Heart right ventricle (tissue), 16 donors: ENCODE data around the gene MISP3. TPM values are rescaled to one million over a fixed set of nuclear protein-coding genes. Genes with fewer than 3 reads are reported as not detected.
A peak's percentile ranks its signal among the peaks of the same experiment; 100 is the strongest.
"Not testable (repeated sequence)": the region's sequence is repeated elsewhere in the genome, so short reads cannot be mapped to it uniquely, and the experiment has no call there.

Experiments used
- ATAC-seq, 8 donors: fragments of 200-7000 bp; cut with Tn5 transposase; one replicate each; pipeline ENCODE4 v1.9.1; 2020; ENCODE audit warnings: mild to moderate bottlenecking in 8 of 8, moderate library complexity in 8 of 8, moderate number of reproducible peaks in 1 of 8
- DNase-seq, 2 donors: peaks; one replicate each; pipeline ENCODE4 v3.0.0-alpha.2; 2020
- H3K27ac ChIP-seq, 10 donors: fragments of 200-600 bp; sonication (generic) in 2 of 10; one replicate each; pipeline versions ENCODE4 v1.5.0 to v1.8.0; 2020 to 2022; ENCODE audit warnings: mild to moderate bottlenecking in 3 of 10
- H3K27me3 ChIP-seq, 7 donors: fragments of 200-600 bp; one replicate each; pipeline ENCODE4 v1.8.0; 2021 to 2022; ENCODE audit warnings: mild to moderate bottlenecking in 2 of 7
- H3K36me3 ChIP-seq, 9 donors: fragments of 200-600 bp; sonication (generic) in 1 of 9; one replicate each; pipeline versions ENCODE4 v1.5.0 to v1.8.0; 2020 to 2022; ENCODE audit warnings: mild to moderate bottlenecking in 2 of 9
- H3K4me1 ChIP-seq, 9 donors: fragments of 200-600 bp; sonication (generic) in 1 of 9; one replicate each; pipeline versions ENCODE4 v1.5.0 to v1.8.0; 2020 to 2022; ENCODE audit warnings: mild to moderate bottlenecking in 4 of 9
- H3K4me3 ChIP-seq, 10 donors: fragments of 200-600 bp; sonication (generic) in 2 of 10; one replicate each; pipeline versions ENCODE4 v1.5.0 to v1.8.0; 2020 to 2022; ENCODE audit warnings: mild to moderate bottlenecking in 7 of 10, moderate library complexity in 2 of 10
- H3K9me3 ChIP-seq, 11 donors: fragments of 200-600 bp in 10 of 11; sonication (generic) in 2 of 11; one replicate each; pipeline versions ENCODE4 v1.5.0 to v1.8.0; 2013 to 2022; ENCODE audit warnings: mild to moderate bottlenecking in 2 of 11, control low read depth in 1 of 11, moderate library complexity in 1 of 11
- CTCF ChIP-seq, 9 donors: fragments of 200-600 bp; sonication (generic) in 2 of 9; IDR thresholded peaks; one replicate each; pipeline versions ENCODE4 v1.5.0 to v1.8.0; 2021 to 2022; ENCODE audit warnings: antibody characterized with exemption in 9 of 9, mild to moderate bottlenecking in 5 of 9, moderate library complexity in 1 of 9
- WGBS, 2 donors: extraction: QIAGEN DNeasy Blood & Tissue Kit; methylation state at CpG; one replicate each; pipeline ENCODE4 v1.1.7; 2013; ENCODE audit warnings: inconsistent platforms in 1 of 2; 5-methylcytosine and 5-hydroxymethylcytosine counted together
- intact Hi-C, 10 donors: fragments of 100-400 bp; cut with DNase I; formaldehyde crosslinking; loops; one replicate each; pipeline versions ENCODE4 v1.11.1 to v1.14.2; 2022
- polyA plus RNA-seq, 2 donors: library from polyadenylated mRNA; stranded (reverse); fragments of 200-250 nt; gene quantifications; one replicate each; pipeline ENCODE4 v1.2.3, GENCODE V29; 2013
- total RNA-seq, 10 donors: library from RNA; stranded (reverse); fragmentation: NEBNext Ultra II Directional in 3 of 10; extraction: Animal tissue kit (Norgen Biotek cat#: 25700) in 3 of 10; gene quantifications; one replicate each; pipeline versions ENCODE4 v1.2.1 to v1.2.4, GENCODE V29; 2021 to 2023
- donor health status: Arrhythmogenic right ventricular cardiomyopathy.
- donor health status: ischemic (EF 13 %, LVEDD 7.1; RV severe dilation, severe dysfunction).
- donor health status: healthy with polysubstance abuse.
- donor health status: DM: no; HTN: yes; CAD: no.
- donor health status: DM: no; HTN: no; CAD: no.
- donor health status: ischemic (EF 25% LVEDD 6.9; RV normal size, moderate dysfunction).
- donor health status: ischemic (EF 25% LVEDD 5.7; RV mildly dilated, moderate dysfunction).
- donor health status: healthy.
- donor health status: DM: yes; HTN: yes; CAD: no.
- donor health status: Ischemic cardiomyopathy.
- donor health status: ischemic (EF 35%, LVEDD 5.7; RV mildly dilated, moderate dysfunction).
- donor health status: nonischemic (EF 11% LVEDD 7.7; RV severe dilation, severe dysfunction).
- donor health status: DM: yes; HTN: yes; CAD: no.
- donor health status: PGD.
- donor health status: ischemic (EF 29% LVEDD 5.4; RV normal size, mild dysfunction).
- donor health status: nonischemic (EF 23%, LVEDD 6.1; RV moderate dilation, normal function).

MISP3 gene
- total and polyA plus RNA-seq, 12 donors, result 3.1 to 12.4 (median 5.9) TPM

- no peaks in the 10 kb centered on the region for H3K9me3 ChIP-seq
- peaks cover 0 to 35% (median 13%) of the 10 kb centered on the region in 9 donors for H3K4me1 ChIP-seq
- H3K36me3 ChIP-seq, result no peaks in the 10 kb centered on the region
- intact Hi-C loops, result no loop called here
- DNase-seq, result no peak
- WGBS, 2 donors, result 62 to 67% methylated on average over 4 of the region's 4 CpGs
- H3K4me3 ChIP-seq, result no peak overlapping the region
- no peak for ATAC-seq
- no peak overlapping the region for H3K27ac ChIP-seq
- TF ChIP-seq CTCF (IDR thresholded peaks at IDR 0.05), result no peak
- H3K27me3 ChIP-seq, result peaks cover 0 to 5% (median 0%) of the 10 kb centered on the region in 7 donors
These were observed 43.7 kb upstream of the MISP3 start for GRCh38 chr19:14028901-14029300.

GRCh38 chr19:14030997-14031718 lies 41.4 kb upstream of the MISP3 start:
- Histone ChIP-seq H3K27me3 (peaks cover 0 to 5% (median 0%) of the 10 kb centered on the region in 7 donors), H3K27ac (peak overlapping the region; percentile 79 to 96 (median 92)), H3K4me3 (peak overlapping the region; percentile 61 to 80 (median 74)), H3K36me3 (no peaks in the 10 kb centered on the region), H3K9me3 (no peaks in the 10 kb centered on the region), H3K4me1 (peaks cover 0 to 28% (median 18%) of the 10 kb centered on the region in 9 donors)
- TF ChIP-seq CTCF (IDR thresholded peaks at IDR 0.05), result no peak
- 21 to 38% methylated on average over 14 to 20 of the region's 20 CpGs for WGBS, 2 donors
- ATAC-seq, result peak in 2 of 8 donors; percentile 1 to 16
- intact Hi-C loops, result loop anchor here in 3 of 10 donors (5.0 to 10.0 kb wide), 3 partner anchors 76 to 149 kb away; partner anchors contain the start of gene DCAF15 (in 1 of the 3)
- no peak for DNase-seq

- H3K9me3 ChIP-seq, result no peaks in the 10 kb centered on the region
- peaks cover 0 to 7% (median 0%) of the 10 kb centered on the region in 9 donors for H3K36me3 ChIP-seq
- peak within 1 kb of the TSS; percentile 79 to 96 (median 92) for H3K27ac ChIP-seq
- 0 to 1% methylated on average over 55 to 63 of the region's 63 CpGs for WGBS, 2 donors
- TF ChIP-seq CTCF (IDR thresholded peaks at IDR 0.05), result peak; percentile 55 to 78 (median 64)
- peaks cover 0 to 33% (median 18%) of the 10 kb centered on the region in 9 donors for H3K4me1 ChIP-seq
- intact Hi-C loops, result loop anchor here in 3 of 10 donors (5.0 to 10.0 kb wide), 3 partner anchors 77 to 150 kb away; partner anchors contain the start of gene DCAF15 (in 1 of the 3)
- ATAC-seq, result peak; percentile 80 to 90 (median 86)
- peaks cover 0 to 5% (median 0%) of the 10 kb centered on the region in 7 donors for H3K27me3 ChIP-seq
- DNase-seq, result peak; percentile 72 to 75
- H3K4me3 ChIP-seq, result peak within 1 kb of the TSS; percentile 61 to 80 (median 74)
These were observed 40.7 kb upstream of the MISP3 start, which contains the start of gene IL27RA for GRCh38 chr19:14031719-14032480. Gene IL27RA, plus strand, starts transcription at chr19:14031762. Its CDS starts 111 bp downstream, at chr19:14031873.

- H3K27ac ChIP-seq, result no peak overlapping the region
- H3K4me3 ChIP-seq, result no peak overlapping the region
- intact Hi-C loops, result loop anchor here in 3 of 10 donors (5.0 to 10.0 kb wide), 3 partner anchors 79 to 152 kb away; partner anchors contain the start of gene DCAF15 (in 1 of the 3)
- peaks cover 0 to 24% (median 0%) of the 10 kb centered on the region in 9 donors for H3K36me3 ChIP-seq
- no peak for TF ChIP-seq CTCF (IDR thresholded peaks at IDR 0.05)
- no peaks in the 10 kb centered on the region for H3K9me3 ChIP-seq
- peaks cover 0 to 5% (median 0%) of the 10 kb centered on the region in 7 donors for H3K27me3 ChIP-seq
- 96 to 99% methylated on average over 2 of the region's 2 CpGs for WGBS, 2 donors
- DNase-seq, result no peak
- peaks cover 0 to 33% (median 18%) of the 10 kb centered on the region in 9 donors for H3K4me1 ChIP-seq
- no peak for ATAC-seq
These were observed 38.6 kb upstream of the MISP3 start for GRCh38 chr19:14033946-14034345.

- peaks cover 0 to 36% (median 0%) of the 10 kb centered on the region in 9 donors for H3K36me3 ChIP-seq
- not testable (repeated sequence) for ATAC-seq, H3K9me3 ChIP-seq, DNase-seq, H3K27me3 ChIP-seq, H3K4me3 ChIP-seq
- H3K4me1 ChIP-seq, result peaks cover 0 to 33% (median 18%) of the 10 kb centered on the region in 9 donors
- WGBS, 2 donors, result 92% methylated on average over 12 of the region's 12 CpGs
- intact Hi-C loops, result loop anchor here in 2 of 10 donors (10.0 kb wide), 2 partner anchors 80 to 150 kb away; partner anchors contain the start of gene DCAF15 (in 1 of the 2)
- H3K27ac ChIP-seq, result peak overlapping the region in 6 of 10 donors; percentile 16 to 60 (median 42)
These were observed 37.4 kb upstream of the MISP3 start for GRCh38 chr19:14035159-14035558.
